ENCODE data around the gene MCF2L.
A peak's percentile ranks its signal among the peaks of the same experiment; 100 is the strongest.

The MCF2L gene

GRCh38 chr13:112965573-112966115 is 3.4 kb upstream of the MCF2L start:
- DNase-seq (ENCODE audit: low read depth) = no peak

GRCh38 chr13:112966776-112967175 is 2.2 kb upstream of the MCF2L start:
- no peak for DNase-seq (ENCODE audit: low read depth)

- DNase-seq (ENCODE audit: low read depth) = no peak
Observed at GRCh38 chr13:112967686-112968379, 1.2 kb upstream of the MCF2L start.

- DNase-seq (ENCODE audit: low read depth) = no peak
Observed at GRCh38 chr13:112968380-112968909, 569 bp upstream of the MCF2L start.

- no peak for DNase-seq (ENCODE audit: low read depth)
Observed at GRCh38 chr13:112969692-112970338, 801 bp downstream of the MCF2L start.

GRCh38 chr13:112970552-112971287 is 1.7 kb downstream of the MCF2L start:
- peak; percentile 4 for DNase-seq (ENCODE audit: low read depth)

GRCh38 chr13:112971288-112971643 is 2.3 kb downstream of the MCF2L start:
- no peak for DNase-seq (ENCODE audit: low read depth)

GRCh38 chr13:112972258-112972657 is 3.2 kb downstream of the MCF2L start:
- no peak for DNase-seq (ENCODE audit: low read depth)

- DNase-seq (ENCODE audit: low read depth) = no peak
Observed at GRCh38 chr13:112972867-112973576, 4.0 kb downstream of the MCF2L start.

GRCh38 chr13:112973577-112973951 is 4.5 kb downstream of the MCF2L start:
- DNase-seq (ENCODE audit: low read depth) = no peak

- DNase-seq (ENCODE audit: low read depth) = no peak
Observed at GRCh38 chr13:112974125-112974524, 5.1 kb downstream of the MCF2L start.

- DNase-seq (ENCODE audit: low read depth) = no peak
Observed at GRCh38 chr13:112974671-112975070, 5.7 kb downstream of the MCF2L start.

GRCh38 chr13:112975401-112975939 is 6.5 kb downstream of the MCF2L start:
- no peak for DNase-seq (ENCODE audit: low read depth)

- DNase-seq (ENCODE audit: low read depth) = no peak
Observed at GRCh38 chr13:112976526-112976925, 7.5 kb downstream of the MCF2L start.

GRCh38 chr13:112977091-112977490 is 8.1 kb downstream of the MCF2L start:
- no peak for DNase-seq (ENCODE audit: low read depth)

- DNase-seq (ENCODE audit: low read depth) = no peak
Observed at GRCh38 chr13:112977525-112977924, 8.5 kb downstream of the MCF2L start.

- no peak for DNase-seq (ENCODE audit: low read depth)
Observed at GRCh38 chr13:112978561-112979405, 9.8 kb downstream of the MCF2L start.

- no peak for DNase-seq (ENCODE audit: low read depth)
Observed at GRCh38 chr13:112979406-112979902, 10.4 kb downstream of the MCF2L start.

GRCh38 chr13:112980434-112980833 is 11.4 kb downstream of the MCF2L start:
- DNase-seq (ENCODE audit: low read depth) = no peak

- DNase-seq (ENCODE audit: low read depth) = no peak
Observed at GRCh38 chr13:112981451-112981850, 12.4 kb downstream of the MCF2L start.
